T-helper 2 cell (primary cell): ENCODE measurements around the gene BANK1.

Experiments
- DNase-seq, 5 experiments: peaks; one replicate each; pipeline versions ENCODE4 v3.0.0 to v3.0.0-alpha.2; 2012 to 2022

Gene BANK1

DNA sequence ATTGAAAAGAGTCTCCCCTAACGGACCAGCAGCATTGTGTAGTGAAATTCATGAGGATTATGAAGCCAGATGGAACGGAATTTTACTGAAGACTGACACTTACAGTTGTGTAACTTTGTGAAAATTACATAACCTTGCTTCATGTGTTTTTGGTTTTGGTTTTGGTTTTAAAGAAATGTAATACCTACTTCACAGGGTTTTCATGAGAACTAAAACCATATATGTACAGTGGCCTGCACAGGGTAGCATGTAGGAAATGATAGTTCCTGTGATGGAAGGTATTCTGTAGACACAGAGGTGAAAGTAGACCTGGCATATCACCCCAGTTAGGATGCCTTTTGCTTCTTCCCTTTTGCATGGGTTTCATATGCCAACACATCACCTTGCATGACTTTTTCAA is 247.0 kb downstream of the BANK1 start:
- no peak for DNase-seq

DNA sequence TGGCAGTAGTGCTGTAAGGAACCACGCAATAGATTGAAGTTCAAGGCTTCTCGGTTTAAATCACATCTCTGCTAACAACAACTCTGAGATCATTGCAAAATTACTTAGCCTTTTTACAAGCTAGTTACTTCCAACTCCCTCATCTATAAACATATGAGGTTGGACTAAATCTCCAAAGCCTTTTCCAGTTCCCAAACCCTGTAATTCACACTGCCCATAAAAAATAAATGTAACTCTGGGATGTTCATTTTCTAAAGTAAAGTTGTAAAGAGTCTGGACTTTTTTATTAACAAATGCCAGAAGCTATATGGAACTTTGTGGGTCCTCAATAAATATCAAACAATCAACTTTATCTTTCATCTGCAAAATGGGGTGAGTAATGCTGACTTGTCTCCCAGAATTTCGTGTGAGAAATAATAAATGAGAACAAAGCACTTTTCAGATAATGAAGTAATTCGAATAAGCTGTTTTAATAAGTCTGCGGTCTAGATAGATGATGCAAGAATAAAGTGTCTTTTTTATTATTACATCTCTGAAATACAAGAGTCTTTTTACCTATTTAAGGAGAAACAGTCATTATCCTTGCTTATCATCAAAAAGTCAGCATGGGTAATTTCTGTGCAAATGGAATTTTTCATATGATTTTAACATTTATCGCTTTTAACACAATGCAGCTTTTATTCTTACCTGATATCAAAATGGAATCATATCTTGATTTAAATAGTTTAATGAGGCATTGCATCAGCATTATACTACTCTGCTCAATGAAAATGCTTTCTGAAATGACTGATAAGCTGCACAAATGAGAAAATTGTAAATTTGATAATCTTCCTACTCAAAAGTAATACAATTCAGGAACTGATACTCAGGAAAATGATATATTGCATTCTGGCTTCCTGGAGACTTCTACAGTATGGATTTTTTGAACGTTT is 252.6 kb downstream of the BANK1 start:
- no peak for DNase-seq

DNA sequence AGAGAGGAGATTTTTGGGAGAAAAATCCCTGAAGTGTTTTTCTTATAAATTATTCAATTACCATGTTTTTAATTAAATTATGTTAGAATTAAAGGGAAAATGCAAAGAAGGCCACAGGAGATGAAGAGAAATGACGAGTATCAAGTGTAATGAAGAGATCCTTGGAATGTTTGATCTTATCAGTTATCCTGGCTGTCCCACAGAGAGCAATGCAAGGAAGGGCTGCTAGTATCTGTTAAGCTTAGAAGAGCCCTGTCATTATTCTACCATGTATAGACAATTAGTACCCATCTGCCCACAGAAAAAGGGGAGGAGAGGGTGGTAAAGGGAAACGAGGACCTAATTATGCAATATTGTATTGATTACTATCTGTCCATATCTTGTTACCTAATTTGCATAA is 257.1 kb downstream of the BANK1 start:
- no peak for DNase-seq

DNA sequence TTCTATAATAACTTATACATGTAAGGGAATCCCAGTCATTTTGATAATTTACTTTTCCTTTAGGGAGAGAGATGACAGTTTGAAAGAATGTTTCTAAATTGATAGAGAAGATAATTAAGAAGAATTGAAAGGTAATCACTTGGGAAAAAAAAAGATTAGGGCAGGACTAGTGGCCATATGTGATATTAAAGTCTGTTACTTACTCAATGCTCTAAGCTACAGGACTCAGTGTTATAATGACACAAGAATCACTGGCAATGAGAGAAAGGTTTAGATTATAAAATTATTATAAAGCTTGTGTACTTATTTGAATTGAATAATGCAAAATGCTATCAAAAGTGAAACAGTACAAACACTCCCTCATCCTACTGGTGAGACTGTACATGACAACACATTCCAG is 265.3 kb downstream of the BANK1 start:
- DNase-seq: no peak

DNA sequence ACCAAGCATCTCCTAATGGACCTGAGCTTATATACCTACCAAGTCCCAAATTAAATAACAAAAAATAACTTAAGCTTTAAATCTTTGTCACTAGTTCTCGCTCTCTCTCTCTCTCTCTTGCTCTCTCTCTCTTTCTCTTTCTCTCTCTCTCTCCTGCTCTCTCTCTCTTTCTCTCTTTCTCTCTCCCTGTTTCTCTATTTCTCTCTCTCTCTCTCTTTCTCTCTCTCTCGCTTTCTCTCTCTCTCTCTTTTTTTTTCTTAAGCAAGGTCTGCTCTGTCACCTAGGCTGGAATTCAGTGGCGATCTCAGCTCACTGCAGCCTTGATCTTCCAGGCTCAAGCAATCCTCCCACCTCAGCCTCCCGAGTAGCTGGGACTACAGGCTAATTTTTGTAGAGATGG is 266.6 kb downstream of the BANK1 start:
- DNase-seq: no peak

DNA sequence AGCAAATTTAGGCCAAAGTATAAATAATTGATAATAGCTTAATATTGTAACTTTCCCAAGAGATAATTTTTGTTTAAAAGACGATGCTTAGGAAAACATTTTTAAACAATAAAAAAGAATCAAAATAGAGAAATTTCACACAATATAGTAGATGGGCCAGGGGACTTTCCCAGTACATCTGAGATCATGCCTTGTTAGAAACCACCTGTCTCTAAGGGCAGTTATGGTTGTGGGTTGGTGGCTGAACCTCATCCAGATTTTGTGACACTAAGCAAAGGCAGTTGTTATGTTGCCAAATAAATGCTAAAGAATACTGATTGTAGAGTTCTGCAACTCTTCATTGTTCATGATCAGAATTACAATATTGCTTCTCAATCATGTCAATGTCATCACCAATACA is 270.6 kb downstream of the BANK1 start:
- DNase-seq: peak in 1 of 5 experiments; percentile 1

DNA sequence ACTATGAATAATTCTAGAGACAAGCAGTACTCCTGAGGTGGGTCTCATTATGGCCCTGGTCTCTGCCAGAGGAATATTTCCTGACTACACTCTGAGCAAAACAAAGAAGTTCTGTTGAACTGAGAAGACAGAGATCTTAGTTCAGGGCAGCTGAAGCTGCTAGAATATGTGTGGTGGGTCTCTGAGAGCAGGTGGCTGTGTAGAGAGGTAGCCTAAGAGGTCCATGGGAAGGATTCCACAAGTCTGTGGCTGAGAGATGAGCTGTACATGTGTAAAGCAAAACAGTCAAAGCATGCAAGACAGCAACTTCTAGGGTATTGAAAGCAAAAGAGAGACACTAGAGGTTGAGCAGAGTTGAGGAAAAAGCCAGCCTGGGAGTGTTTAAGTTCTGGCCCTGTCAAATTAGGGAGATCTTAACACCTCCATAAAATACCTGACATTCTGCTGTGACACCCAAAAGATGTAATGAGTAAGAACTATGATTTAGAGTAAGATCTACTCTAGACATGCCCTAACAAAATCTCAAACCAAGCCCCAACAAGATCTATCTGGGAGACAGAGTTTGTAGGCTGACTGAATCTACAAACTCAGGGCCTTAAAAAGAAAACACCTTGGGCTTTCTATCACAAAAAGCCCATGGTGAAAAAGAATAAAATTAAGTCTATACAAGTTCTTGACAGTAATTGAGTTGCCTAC is 274.4 kb downstream of the BANK1 start:
- DNase-seq: no peak

DNA sequence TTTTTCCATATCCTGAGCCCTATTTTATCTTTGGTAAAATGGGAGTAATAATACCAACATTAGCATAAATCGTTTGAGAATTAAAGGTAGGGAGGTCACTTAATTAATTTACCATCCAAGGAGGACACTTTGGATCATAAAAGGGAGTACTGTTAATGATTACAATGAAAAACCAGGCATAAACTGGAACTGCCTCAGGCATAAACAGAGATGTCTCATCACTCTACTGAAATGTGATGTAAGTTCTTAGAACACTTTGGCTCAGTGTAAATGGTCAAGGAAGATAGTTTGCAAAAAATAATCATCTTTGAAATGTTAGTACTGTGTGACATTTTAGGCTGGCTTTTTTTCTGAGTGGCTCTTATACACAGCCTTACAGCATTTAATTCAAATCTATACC is 286.1 kb downstream of the BANK1 start:
- DNase-seq: no peak

DNA sequence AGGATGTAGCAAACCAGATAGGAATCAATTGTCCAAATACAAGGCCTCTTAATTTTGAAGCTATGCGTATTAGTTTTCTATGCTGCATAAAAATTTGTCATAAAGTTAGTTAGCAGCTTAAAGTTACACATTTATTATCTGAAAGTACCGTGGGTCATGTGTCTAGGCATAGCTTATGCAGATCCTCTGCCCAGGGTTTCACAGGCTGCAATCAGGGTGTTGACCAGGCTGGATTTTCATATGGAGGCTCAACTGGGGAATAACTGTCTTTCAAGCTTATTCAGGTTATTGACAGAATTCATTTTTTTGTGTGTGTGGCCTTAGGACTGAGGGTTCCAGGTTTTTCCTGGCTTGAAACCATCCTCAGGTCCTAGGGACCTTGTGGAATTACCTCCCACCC is 289.7 kb downstream of the BANK1 start:
- no peak for DNase-seq

DNA sequence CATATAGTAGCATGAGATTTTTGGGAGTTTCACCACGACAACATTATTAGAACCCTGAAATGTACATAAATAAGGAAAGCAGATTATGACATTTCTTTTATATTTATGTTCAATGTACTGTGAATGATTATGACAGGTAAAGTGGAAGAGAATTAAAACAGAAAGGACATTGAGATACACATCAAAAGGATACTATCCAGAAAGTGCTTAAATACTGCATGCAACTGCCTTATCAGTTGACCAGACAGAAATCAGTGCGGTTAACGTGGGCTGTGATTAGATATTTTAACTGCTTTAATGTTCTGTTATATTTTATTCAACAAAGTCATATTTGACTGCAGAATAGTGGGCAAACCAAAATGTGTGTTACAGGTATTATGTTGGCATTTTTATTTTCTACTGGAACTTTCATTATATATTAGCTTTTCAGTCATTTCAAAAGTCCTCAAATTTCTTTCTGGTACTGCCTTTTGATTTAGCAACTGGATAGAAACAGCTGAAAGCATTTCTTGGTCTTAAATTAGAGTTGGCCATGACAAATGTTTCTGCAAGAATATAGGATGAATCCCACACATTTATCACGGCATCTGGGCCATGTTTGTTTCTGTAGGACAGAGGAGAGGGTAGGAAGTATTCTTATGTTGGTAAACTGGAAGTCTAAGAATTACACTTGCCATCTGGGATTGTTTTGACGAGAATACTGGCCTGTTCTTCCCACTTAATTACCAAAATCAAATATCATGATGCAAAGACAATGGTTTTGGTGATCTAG is 299.5 kb downstream of the BANK1 start:
- DNase-seq: no peak

DNA sequence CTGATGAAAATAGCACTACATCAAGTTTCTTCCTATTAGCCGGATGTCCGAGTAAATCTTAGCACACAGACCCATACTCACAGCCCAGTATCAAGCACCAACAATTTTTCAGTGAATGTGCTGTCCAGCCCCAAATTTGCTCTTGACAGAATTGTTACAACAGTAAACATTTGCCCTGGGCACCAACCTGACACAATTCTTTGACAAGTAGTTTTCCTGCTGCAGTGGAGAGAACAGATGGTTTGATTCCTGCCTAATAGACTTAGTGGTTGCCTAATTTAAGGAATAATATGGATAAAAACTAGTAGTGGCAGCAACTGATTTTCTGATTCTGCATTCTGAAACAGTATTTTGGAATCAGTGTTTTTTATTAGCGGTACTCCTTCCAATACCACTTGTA is 301.1 kb downstream of the BANK1 start:
- DNase-seq: no peak

DNA sequence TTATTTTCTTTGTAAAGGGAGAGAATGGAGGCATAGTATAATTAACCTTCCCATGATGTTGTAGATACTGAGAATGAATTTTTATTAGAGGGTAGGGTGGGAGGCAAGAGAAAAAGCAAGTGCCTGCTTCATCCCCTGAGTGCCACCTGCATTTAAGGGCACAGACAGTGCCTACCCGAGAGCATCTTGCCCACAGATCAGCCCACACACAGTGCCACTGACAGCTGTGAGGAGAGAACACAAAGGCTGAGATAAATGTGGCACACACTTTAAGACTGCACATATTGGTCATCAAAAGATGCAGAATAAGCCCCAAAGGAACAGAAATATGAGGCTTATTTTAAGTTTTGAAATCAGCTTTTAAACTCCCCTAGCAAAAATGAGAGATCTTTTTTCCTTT is 304.0 kb downstream of the BANK1 start:
- no peak for DNase-seq

DNA sequence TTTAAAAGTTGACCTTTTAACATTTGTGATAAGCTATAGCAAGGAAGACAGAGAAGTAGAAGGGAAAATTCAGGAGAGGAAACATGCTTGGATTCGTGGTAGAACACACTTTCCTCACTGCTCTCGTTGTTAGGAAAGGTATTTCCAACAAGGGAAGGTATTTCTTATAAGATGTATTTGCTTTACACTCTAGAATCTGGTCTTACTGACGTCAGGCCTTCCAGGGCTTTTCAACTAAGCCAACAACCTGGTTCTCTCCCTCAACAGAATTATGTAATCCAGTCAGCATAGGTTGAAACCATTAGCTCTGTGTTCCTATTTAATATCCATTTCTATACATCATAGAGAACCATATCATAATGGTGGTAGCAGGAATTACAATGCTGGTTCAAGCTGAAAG is 312.8 kb downstream of the BANK1 start:
- DNase-seq: no peak

DNA sequence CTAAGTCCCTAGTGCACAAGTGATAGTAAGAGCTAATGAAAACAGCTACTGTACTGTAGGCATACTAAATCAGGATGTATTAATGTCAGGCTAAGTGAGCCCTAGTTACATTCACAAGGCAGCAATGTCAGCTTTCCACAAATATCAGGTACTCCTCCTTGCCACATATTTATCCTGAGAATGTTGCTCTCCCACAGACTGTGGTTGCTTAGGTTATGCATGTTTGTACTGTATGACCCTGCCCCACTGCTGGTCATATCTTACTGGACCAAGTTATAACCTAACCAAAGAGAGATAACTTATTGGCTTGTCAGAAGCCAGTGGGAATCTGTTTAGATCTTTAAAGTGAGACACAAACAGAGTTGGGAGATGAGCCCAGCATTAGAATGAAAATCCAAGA is 313.7 kb downstream of the BANK1 start:
- no peak for DNase-seq

DNA sequence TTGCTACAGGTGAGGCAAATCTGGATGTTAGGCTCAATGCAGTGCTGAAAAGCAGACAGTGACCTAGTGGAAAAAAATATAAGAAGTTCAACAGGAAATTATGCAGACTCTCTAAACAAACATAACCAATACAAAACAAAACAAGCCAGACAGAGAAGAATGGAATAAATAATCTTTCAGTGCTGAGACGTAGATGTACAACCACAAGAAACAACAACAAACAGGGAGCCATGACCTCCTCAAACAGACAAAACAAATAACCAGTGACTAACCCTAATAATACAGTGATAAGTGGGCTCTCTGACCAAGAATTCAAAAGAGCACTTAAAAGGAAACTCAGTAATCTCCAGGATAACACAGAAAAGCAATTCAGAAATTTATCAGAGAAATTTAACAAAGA is 315.5 kb downstream of the BANK1 start:
- DNase-seq: no peak

DNA sequence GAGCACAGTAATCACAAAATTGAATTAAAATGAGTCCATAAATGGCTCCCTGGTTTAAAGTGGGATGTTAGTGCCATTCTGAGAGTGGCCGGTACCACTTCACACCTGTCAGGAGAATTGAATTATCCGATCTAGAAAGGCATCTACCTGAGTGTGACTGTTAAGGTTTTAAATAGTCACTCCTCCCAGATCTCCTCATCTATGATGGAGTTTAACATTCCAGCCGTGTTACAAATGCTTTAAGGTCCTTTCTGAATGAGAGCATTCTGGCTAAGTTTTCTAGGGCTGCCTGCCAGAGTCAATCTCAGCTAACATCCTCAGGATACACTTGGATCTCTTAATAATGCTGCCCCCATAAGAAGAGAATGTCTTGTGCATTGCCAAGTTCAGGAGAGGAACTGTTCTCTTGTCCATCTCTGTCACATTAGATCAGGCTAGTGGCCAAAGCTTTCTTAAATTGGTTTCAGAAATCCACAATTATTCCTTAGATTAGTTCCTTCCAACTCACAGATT is 323.6 kb downstream of the BANK1 start:
- no peak for DNase-seq

DNA sequence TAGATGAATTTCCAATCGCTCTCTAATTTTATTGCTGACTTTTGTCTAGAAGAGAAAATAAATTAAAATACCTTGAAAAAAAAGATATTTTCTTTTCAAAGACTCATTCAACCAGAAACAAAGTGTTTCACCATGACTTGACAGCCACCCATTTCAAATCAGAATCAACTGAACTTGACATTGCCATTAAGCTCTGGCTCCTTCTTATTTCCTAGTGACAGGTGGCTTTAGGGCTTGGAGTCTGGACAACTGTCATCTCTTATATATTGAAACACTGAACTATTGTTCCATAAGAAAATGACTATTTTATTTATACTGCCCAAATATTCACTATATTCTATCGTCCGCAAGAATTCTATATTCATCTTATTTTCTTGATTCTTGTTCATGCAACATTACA is 325.6 kb downstream of the BANK1 start:
- no peak for DNase-seq

DNA sequence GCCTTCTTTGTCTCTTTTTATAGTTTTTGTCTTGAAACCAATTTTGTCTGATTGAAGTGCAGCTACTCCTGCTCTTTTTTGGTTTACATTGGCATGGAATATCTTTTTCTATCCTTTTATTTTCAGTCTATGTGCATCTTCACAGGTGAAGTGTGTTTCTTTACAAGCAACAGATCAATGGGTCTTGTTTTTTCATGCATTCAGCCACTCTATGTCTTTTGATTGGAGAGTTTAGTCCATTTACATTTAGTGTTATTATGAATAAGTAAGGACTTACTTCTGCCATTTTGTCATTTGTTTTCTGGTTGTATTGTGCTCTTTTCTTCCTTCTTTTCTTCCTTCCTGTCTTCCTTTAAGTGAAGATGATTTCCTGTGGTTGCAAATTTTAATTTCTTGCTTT is 330.3 kb downstream of the BANK1 start:
- DNase-seq: no peak
